Panc1 (cell line): ENCODE data around the gene CAMK4.

Experiments
- SIN3A ChIP-seq: IDR thresholded peaks from 2 replicates; pipeline ENCODE4 v1.6.1; 2012; ENCODE audit warnings: low read depth, mild to moderate bottlenecking, low read length, moderate library complexity, borderline replicate concordance; ENCODE audit not compliant: insufficient read depth
- TF ChIP-seq, protein P1 (sequence below): fragments of 450-650 bp; IDR thresholded peaks from 2 replicates; pipeline ENCODE4 v1.5.1; 2017; ENCODE audit warnings: mild to moderate bottlenecking

DNA sequence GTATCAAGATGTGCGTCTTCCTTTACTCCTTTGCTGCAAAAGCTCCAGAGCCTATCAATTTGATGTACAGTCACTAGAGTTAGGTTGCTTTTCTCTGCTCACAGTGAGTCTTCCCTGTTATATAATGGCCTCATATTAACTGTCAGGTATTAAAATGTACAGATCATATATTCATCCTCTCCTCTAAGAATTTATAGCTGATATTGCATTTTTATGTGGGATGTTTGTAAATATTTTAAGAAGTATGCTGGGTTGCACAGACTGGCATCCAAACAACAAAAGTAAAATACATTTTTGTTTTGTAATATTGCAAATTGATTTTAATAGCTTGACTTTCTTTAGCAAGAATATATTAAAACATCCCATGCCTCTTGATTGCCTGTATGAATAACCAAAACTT, 148.6 kb downstream of the CAMK4 start:
- TF ChIP-seq, protein P1, sequence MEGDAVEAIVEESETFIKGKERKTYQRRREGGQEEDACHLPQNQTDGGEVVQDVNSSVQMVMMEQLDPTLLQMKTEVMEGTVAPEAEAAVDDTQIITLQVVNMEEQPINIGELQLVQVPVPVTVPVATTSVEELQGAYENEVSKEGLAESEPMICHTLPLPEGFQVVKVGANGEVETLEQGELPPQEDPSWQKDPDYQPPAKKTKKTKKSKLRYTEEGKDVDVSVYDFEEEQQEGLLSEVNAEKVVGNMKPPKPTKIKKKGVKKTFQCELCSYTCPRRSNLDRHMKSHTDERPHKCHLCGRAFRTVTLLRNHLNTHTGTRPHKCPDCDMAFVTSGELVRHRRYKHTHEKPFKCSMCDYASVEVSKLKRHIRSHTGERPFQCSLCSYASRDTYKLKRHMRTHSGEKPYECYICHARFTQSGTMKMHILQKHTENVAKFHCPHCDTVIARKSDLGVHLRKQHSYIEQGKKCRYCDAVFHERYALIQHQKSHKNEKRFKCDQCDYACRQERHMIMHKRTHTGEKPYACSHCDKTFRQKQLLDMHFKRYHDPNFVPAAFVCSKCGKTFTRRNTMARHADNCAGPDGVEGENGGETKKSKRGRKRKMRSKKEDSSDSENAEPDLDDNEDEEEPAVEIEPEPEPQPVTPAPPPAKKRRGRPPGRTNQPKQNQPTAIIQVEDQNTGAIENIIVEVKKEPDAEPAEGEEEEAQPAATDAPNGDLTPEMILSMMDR: no peak
- no peak for TF ChIP-seq SIN3A
